Prostate gland (tissue), 2 donors: Measurements from ENCODE around the gene ELMOD1.

Experiments used
- CTCF ChIP-seq, 4 experiments: fragments of 200-600 bp in 2 of 4; fragments of 450-650 bp in 2 of 4; sonication (generic) in 2 of 4; IDR thresholded peaks; 1 replicate in 3 of 4; 2 replicates in 1 of 4; pipeline ENCODE4 v1.5.1; 2016 to 2019; ENCODE audit warnings: antibody characterized with exemption in 4 of 4, mild to moderate bottlenecking in 2 of 4, moderate library complexity in 2 of 4
- POLR2A ChIP-seq: fragments of 450-650 bp; IDR thresholded peaks from one replicate; pipeline ENCODE4 v1.6.1; 2016; ENCODE audit warnings: antibody characterized with exemption, mild to moderate bottlenecking

GRCh38 chr11:107631043-107631442 lies 40.1 kb downstream of the ELMOD1 start:
- TF ChIP-seq CTCF (IDR thresholded peaks at IDR 0.05) (no peak), POLR2A (no peak)
